Thymus (tissue), 11 donors: ENCODE results near the gene INPP5A. TPM values are rescaled to one million over a fixed set of nuclear protein-coding genes. Genes with fewer than 3 reads are reported as not detected.
A peak's percentile ranks its signal among the peaks of the same experiment; 100 is the strongest.

ENCODE experiments used
- DNase-seq, 9 donors: peaks; one replicate each; pipeline ENCODE4 v3.0.0-alpha.2; 2013; ENCODE audit warnings: low spot score in 9 of 9, low read depth in 6 of 9, missing footprints in 1 of 9
- H3K27ac ChIP-seq, 2 donors: one replicate each; pipeline ENCODE4 v1.5.1; 2013; ENCODE audit warnings: control low read depth in 1 of 2, low read depth in 1 of 2, low read length in 1 of 2, mild to moderate bottlenecking in 1 of 2, moderate library complexity in 1 of 2
- H3K27me3 ChIP-seq, 2 donors: one replicate each; pipeline ENCODE4 v1.5.1; 2013; ENCODE audit warnings: low read length in 1 of 2; ENCODE audit not compliant: control insufficient read depth in 2 of 2, insufficient read depth in 1 of 2
- H3K36me3 ChIP-seq, 2 donors: one replicate each; pipeline ENCODE4 v1.5.1; 2013; ENCODE audit warnings: low read length in 1 of 2, mild to moderate bottlenecking in 1 of 2, moderate library complexity in 1 of 2; ENCODE audit not compliant: control insufficient read depth in 2 of 2, insufficient read depth in 2 of 2
- H3K4me1 ChIP-seq, 2 donors: one replicate each; pipeline ENCODE4 v1.5.1; 2013; ENCODE audit warnings: low read length in 2 of 2; ENCODE audit not compliant: control insufficient read depth in 2 of 2, insufficient read depth in 2 of 2
- H3K4me3 ChIP-seq, 2 donors: one replicate each; pipeline ENCODE4 v1.5.1; 2013; ENCODE audit warnings: low read length in 2 of 2, control low read depth in 1 of 2, mild to moderate bottlenecking in 1 of 2
- H3K9me3 ChIP-seq, 2 donors: one replicate each; pipeline ENCODE4 v1.5.1; 2013; ENCODE audit warnings: low read length in 1 of 2, mild to moderate bottlenecking in 1 of 2; ENCODE audit not compliant: control insufficient read depth in 2 of 2, insufficient read depth in 1 of 2
- WGBS: extraction: QIAGEN DNeasy Blood & Tissue Kit; methylation state at CpG from one replicate; pipeline ENCODE4 v1.1.7; 2013; 5-methylcytosine and 5-hydroxymethylcytosine counted together
- polyA plus RNA-seq: library from polyadenylated mRNA; stranded (reverse); fragments of 200-250 nt; gene quantifications from one replicate; pipeline ENCODE4 v1.2.3, GENCODE V29; 2013
- total RNA-seq: library from RNA; stranded (reverse); fragments of 120-200 nt; gene quantifications from one replicate; pipeline ENCODE4 v1.2.4, GENCODE V29; 2013
- donor health status: healthy.

The INPP5A gene
- total and polyA plus RNA-seq, 2 donors = 11.0 to 14.6 TPM

- WGBS = 82% methylated on average over 16 of the region's 16 CpGs
- H3K27me3 ChIP-seq = peaks cover 0 to 6% of the 10 kb centered on the region in 2 donors
- no peak overlapping the region for H3K4me3 ChIP-seq
- peaks cover 0 to 4% of the 10 kb centered on the region in 2 donors for H3K9me3 ChIP-seq
- DNase-seq = no peak
- H3K36me3 ChIP-seq = no peaks in the 10 kb centered on the region
- no peak overlapping the region for H3K27ac ChIP-seq
- peaks cover 2 to 42% of the 10 kb centered on the region in 2 donors for H3K4me1 ChIP-seq
Measured at GRCh38 chr10:132517951-132518521, 19.6 kb upstream of the INPP5A start.

- DNase-seq = peak in 1 of 9 donors; percentile 33
- Histone ChIP-seq H3K4me3 (no peak overlapping the region), H3K9me3 (peaks cover 0 to 3% of the 10 kb centered on the region in 2 donors), H3K27ac (no peak overlapping the region), H3K36me3 (no peaks in the 10 kb centered on the region), H3K4me1 (peaks cover 2 to 42% of the 10 kb centered on the region in 2 donors), H3K27me3 (peaks cover 0 to 6% of the 10 kb centered on the region in 2 donors)
- 73% methylated on average over 29 of the region's 29 CpGs for WGBS
Measured at GRCh38 chr10:132518572-132519381, 18.8 kb upstream of the INPP5A start.

- Histone ChIP-seq H3K4me1 (peaks cover 2 to 40% of the 10 kb centered on the region in 2 donors), H3K4me3 (no peak overlapping the region), H3K36me3 (no peaks in the 10 kb centered on the region), H3K27ac (no peak overlapping the region), H3K9me3 (peaks cover 0 to 3% of the 10 kb centered on the region in 2 donors), H3K27me3 (peaks cover 0 to 6% of the 10 kb centered on the region in 2 donors)
- DNase-seq = no peak
- 92% methylated on average over 30 of the region's 30 CpGs for WGBS
Measured at GRCh38 chr10:132519382-132520176, 18.0 kb upstream of the INPP5A start.

- no peaks in the 10 kb centered on the region for H3K36me3 ChIP-seq
Measured at GRCh38 chr10:132520177-132520811, 17.3 kb upstream of the INPP5A start.

GRCh38 chr10:132521041-132521465, 16.5 kb upstream of the INPP5A start:
- DNase-seq = no peak
- Histone ChIP-seq H3K27ac (no peak overlapping the region), H3K4me3 (no peak overlapping the region), H3K36me3 (no peaks in the 10 kb centered on the region), H3K4me1 (peaks cover 0 to 25% of the 10 kb centered on the region in 2 donors), H3K27me3 (peaks cover 2 to 6% of the 10 kb centered on the region in 2 donors), H3K9me3 (peaks cover 0 to 3% of the 10 kb centered on the region in 2 donors)
- WGBS = 95% methylated on average over 14 of the region's 14 CpGs

More at GRCh38 chr10:132520177-132520811, 17.3 kb upstream of the INPP5A start:
- Histone ChIP-seq H3K9me3 (peaks cover 0 to 3% of the 10 kb centered on the region in 2 donors), H3K4me1 (peaks cover 0 to 33% of the 10 kb centered on the region in 2 donors), H3K27ac (no peak overlapping the region), H3K4me3 (no peak overlapping the region), H3K27me3 (peaks cover 2 to 6% of the 10 kb centered on the region in 2 donors)
- 95% methylated on average over 17 of the region's 17 CpGs for WGBS
- no peak for DNase-seq

GRCh38 chr10:132521466-132522102, 16.0 kb upstream of the INPP5A start:
- peaks cover 0 to 22% of the 10 kb centered on the region in 2 donors for H3K4me1 ChIP-seq

GRCh38 chr10:132522521-132523411, 14.8 kb upstream of the INPP5A start:
- H3K4me3 ChIP-seq = no peak overlapping the region
- peaks cover 0 to 12% of the 10 kb centered on the region in 2 donors for H3K4me1 ChIP-seq
- WGBS = 92% methylated on average over 14 of the region's 14 CpGs
- DNase-seq = no peak
- H3K36me3 ChIP-seq = no peaks in the 10 kb centered on the region
- H3K27ac ChIP-seq = no peak overlapping the region
- peaks cover 2 to 11% of the 10 kb centered on the region in 2 donors for H3K27me3 ChIP-seq
- peaks cover 0 to 3% of the 10 kb centered on the region in 2 donors for H3K9me3 ChIP-seq

More at GRCh38 chr10:132521466-132522102, 16.0 kb upstream of the INPP5A start:
- DNase-seq = no peak
- Histone ChIP-seq H3K36me3 (no peaks in the 10 kb centered on the region), H3K4me3 (no peak overlapping the region), H3K27ac (no peak overlapping the region), H3K9me3 (peaks cover 0 to 3% of the 10 kb centered on the region in 2 donors), H3K27me3 (peaks cover 2 to 6% of the 10 kb centered on the region in 2 donors)
- 96% methylated on average over 19 of the region's 19 CpGs for WGBS
